Fibroblast of lung (primary cell): ENCODE results near the gene AVPR1A.

ENCODE experiments used
- CTCF ChIP-seq, 2 donors: IDR thresholded peaks in 1 of 2; conservative IDR thresholded peaks in 1 of 2; 1 replicate in 1 of 2; 2 replicates in 1 of 2; pipeline ENCODE4 v1.5.1; 2011 to 2012; ENCODE audit warnings: low read length in 2 of 2, control low read depth in 1 of 2, inconsistent platforms in 1 of 2, low read depth in 1 of 2, mild to moderate bottlenecking in 1 of 2
- EZH2 ChIP-seq: IDR thresholded peaks from 2 replicates; pipeline ENCODE4 v1.5.1; 2012; ENCODE audit warnings: low read length, control low read depth, mild to moderate bottlenecking; ENCODE audit errors: missing control alignments

GRCh38 chr12:63124778-63125177 lies 26.2 kb downstream of the AVPR1A start:
- TF ChIP-seq CTCF (conservative IDR thresholded peaks at IDR 0.05 in 1 of 2, IDR thresholded peaks at IDR 0.05 in 1 of 2; ENCODE audit: low read depth in 1 of 2, low read length in 2 of 2) (no peak), EZH2 (no peak)
